ENCODE measurements around the gene WNT9A.

DNA sequence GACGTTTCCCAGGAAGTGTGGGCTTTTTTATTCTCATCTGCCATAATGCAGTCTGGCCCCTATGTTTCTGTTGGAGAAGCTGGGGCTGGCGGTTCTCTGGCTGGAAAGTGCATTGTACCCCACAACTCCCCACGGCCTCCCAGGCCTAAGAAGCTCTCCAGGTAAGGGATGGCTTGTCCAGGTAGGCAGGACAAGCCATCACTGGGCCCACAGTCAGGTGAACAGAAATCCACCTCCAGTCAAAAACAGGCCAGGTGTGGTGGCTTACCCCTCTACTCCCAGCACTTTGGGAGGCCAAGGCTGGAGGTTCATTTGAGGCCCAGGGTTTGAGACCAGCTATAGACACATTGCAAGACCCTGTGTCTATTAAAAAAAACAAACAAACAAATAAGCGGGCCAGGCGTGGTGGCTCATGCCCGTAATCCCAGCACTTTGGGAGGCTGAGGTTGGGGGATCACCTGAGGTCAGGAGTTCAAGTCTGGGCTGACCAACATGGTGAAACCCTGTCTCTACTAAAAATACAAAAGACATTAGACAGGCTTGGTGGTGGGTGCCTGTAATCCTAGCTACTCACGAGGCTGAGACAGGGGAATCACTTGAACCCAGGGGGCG, 3.1 kb upstream of the WNT9A start:
- TF ChIP-seq MXI1 (conservative IDR thresholded peaks at IDR 0.05; ENCODE audit: poor library complexity, severe bottlenecking) = no peak
- TF ChIP-seq, protein P1, sequence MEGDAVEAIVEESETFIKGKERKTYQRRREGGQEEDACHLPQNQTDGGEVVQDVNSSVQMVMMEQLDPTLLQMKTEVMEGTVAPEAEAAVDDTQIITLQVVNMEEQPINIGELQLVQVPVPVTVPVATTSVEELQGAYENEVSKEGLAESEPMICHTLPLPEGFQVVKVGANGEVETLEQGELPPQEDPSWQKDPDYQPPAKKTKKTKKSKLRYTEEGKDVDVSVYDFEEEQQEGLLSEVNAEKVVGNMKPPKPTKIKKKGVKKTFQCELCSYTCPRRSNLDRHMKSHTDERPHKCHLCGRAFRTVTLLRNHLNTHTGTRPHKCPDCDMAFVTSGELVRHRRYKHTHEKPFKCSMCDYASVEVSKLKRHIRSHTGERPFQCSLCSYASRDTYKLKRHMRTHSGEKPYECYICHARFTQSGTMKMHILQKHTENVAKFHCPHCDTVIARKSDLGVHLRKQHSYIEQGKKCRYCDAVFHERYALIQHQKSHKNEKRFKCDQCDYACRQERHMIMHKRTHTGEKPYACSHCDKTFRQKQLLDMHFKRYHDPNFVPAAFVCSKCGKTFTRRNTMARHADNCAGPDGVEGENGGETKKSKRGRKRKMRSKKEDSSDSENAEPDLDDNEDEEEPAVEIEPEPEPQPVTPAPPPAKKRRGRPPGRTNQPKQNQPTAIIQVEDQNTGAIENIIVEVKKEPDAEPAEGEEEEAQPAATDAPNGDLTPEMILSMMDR (IDR thresholded peaks at IDR 0.05; ENCODE audit: poor library complexity, severe bottlenecking) = no peak
- TF ChIP-seq, protein P2, sequence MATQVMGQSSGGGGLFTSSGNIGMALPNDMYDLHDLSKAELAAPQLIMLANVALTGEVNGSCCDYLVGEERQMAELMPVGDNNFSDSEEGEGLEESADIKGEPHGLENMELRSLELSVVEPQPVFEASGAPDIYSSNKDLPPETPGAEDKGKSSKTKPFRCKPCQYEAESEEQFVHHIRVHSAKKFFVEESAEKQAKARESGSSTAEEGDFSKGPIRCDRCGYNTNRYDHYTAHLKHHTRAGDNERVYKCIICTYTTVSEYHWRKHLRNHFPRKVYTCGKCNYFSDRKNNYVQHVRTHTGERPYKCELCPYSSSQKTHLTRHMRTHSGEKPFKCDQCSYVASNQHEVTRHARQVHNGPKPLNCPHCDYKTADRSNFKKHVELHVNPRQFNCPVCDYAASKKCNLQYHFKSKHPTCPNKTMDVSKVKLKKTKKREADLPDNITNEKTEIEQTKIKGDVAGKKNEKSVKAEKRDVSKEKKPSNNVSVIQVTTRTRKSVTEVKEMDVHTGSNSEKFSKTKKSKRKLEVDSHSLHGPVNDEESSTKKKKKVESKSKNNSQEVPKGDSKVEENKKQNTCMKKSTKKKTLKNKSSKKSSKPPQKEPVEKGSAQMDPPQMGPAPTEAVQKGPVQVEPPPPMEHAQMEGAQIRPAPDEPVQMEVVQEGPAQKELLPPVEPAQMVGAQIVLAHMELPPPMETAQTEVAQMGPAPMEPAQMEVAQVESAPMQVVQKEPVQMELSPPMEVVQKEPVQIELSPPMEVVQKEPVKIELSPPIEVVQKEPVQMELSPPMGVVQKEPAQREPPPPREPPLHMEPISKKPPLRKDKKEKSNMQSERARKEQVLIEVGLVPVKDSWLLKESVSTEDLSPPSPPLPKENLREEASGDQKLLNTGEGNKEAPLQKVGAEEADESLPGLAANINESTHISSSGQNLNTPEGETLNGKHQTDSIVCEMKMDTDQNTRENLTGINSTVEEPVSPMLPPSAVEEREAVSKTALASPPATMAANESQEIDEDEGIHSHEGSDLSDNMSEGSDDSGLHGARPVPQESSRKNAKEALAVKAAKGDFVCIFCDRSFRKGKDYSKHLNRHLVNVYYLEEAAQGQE (IDR thresholded peaks at IDR 0.05; ENCODE audit: borderline replicate concordance) = no peak
- TF ChIP-seq EP300 (conservative IDR thresholded peaks at IDR 0.05; ENCODE audit: poor library complexity, severe bottlenecking) = no peak
- no peak for TF ChIP-seq EZH2 (IDR thresholded peaks at IDR 0.05; ENCODE audit: borderline replicate concordance, insufficient read depth, low read length, poor library complexity, severe bottlenecking)
- TF ChIP-seq SMC3 (conservative IDR thresholded peaks at IDR 0.05; ENCODE audit: poor library complexity) = no peak
- no peak for TF ChIP-seq TAF1 (IDR thresholded peaks at IDR 0.05; ENCODE audit: low read depth)

Data from neural cell (in vitro differentiated cells).